Stomach smooth muscle (tissue), 2 donors: Measurements from ENCODE around the gene SHISAL2A.

Experiments used
- H3K27ac ChIP-seq: one replicate; pipeline ENCODE4 v1.7.0; 2013; ENCODE audit warnings: mild to moderate bottlenecking, low read length, inconsistent platforms
- H3K27me3 ChIP-seq, 2 donors: one replicate each; pipeline ENCODE4 v1.7.0; 2013; ENCODE audit warnings: low read length in 2 of 2; ENCODE audit not compliant: insufficient read depth in 2 of 2, control insufficient read depth in 1 of 2
- H3K36me3 ChIP-seq, 2 donors: one replicate each; pipeline ENCODE4 v1.7.0; 2013; ENCODE audit warnings: low read length in 2 of 2; ENCODE audit not compliant: control insufficient read depth in 2 of 2, insufficient read depth in 2 of 2
- H3K4me1 ChIP-seq: one replicate; pipeline ENCODE4 v1.7.0; 2013; ENCODE audit warnings: low read length; ENCODE audit not compliant: control insufficient read depth, insufficient read depth
- H3K4me3 ChIP-seq, 2 donors: one replicate each; pipeline ENCODE4 v1.7.0; 2013; ENCODE audit warnings: low read length in 2 of 2
- H3K9ac ChIP-seq, 2 donors: one replicate each; pipeline ENCODE4 v1.7.0; 2013; ENCODE audit warnings: low read length in 2 of 2, mild to moderate bottlenecking in 1 of 2
- H3K9me3 ChIP-seq, 2 donors: one replicate each; pipeline ENCODE4 v1.7.0; 2013; ENCODE audit warnings: low read length in 2 of 2; ENCODE audit not compliant: control insufficient read depth in 2 of 2
- donor health status: healthy.
- donor health status: Pancreatic carcinoma.

The SHISAL2A gene

DNA sequence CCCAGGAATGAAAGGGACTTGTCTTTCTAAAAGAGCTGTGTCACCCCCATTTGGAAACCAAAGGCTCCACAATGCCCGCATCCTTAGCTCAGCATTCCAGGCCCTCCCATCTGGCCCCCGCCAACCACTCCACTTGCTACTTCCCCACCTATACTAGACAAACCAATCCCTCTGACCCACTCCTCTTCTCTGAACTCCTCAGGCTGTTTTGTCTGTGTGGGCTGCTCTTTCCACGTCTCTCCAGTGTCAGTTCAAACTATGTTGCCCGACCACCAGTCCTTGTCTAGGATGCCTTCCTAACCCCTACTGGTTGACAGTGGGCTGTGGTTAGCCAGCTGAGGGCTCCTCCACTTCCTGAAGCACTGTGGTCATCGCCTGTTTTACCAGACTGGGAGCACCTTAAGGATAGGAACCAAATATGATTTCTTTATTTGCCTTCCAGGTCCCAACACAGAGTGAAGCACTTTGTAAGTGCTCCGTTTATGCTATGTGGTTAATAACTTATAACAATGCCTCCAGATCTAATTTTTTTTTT, 73.2 kb downstream of the SHISAL2A start:
- H3K27me3 ChIP-seq = no peaks in the 10 kb centered on the region
- no peak overlapping the region for H3K4me3 ChIP-seq
- H3K9me3 ChIP-seq = no peaks in the 10 kb centered on the region
- peaks cover 19% of the 10 kb centered on the region for H3K4me1 ChIP-seq
- H3K36me3 ChIP-seq = no peaks in the 10 kb centered on the region
- H3K9ac ChIP-seq = no peak overlapping the region
- H3K27ac ChIP-seq = no peak overlapping the region
